Neural progenitor cell (in vitro differentiated cells): Measurements from ENCODE around the gene RAPGEF4.

Experiments used
- CTCF ChIP-seq: fragments of 200-600 bp; sonication (generic); IDR thresholded peaks from 2 replicates; pipeline ENCODE4 v1.5.1; 2017; ENCODE audit warnings: antibody characterized with exemption, mild to moderate bottlenecking
- EZH2 ChIP-seq: fragments of 200-600 bp; sonication (generic); IDR thresholded peaks from 2 replicates; pipeline ENCODE4 v1.6.1; 2017; ENCODE audit warnings: antibody characterized with exemption, mild to moderate bottlenecking, moderate library complexity

DNA sequence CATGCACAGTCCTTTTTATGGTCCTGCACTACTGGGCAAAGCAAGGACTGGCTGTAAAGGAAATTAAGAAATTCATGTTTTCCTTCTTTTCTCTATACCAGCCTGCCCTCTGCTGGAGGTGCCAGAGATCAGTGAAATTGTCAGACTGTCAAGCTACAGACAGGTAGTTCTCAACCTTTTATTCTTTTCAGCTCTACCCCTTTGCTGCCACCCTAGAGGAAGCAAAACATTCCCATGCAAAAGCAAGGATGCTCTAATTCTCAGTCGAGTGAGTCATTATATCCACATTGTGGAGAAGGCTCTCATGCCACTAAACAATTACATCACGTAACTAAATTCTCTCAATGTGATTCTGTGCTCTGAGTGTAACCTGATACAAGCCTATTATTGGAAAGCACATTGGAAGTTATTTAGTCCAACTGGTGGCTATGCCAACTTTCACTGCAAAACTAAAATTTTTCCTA, 25.0 kb upstream of the RAPGEF4 start:
- TF ChIP-seq CTCF: peak; percentile 75
- no peak for TF ChIP-seq EZH2
